ENCODE results near the gene RPS6KC1. TPM values are rescaled to one million over a fixed set of nuclear protein-coding genes. Genes with fewer than 3 reads are reported as not detected.

RPS6KC1 gene
- total and polyA plus RNA-seq, 2 donors (not counting 1 experiment from before 2014, with no cell fraction given): 2.4 to 19.0 TPM

- ChIA-PET CTCF (interaction anchor here (1.1 kb wide), 1 partner anchor 599 kb away, joined by 3 read pairs; no protein-coding TSS in a partner anchor), POLR2A (no interaction called here)
- Histone ChIP-seq H3K36me3 (replicated peaks in 1 of 2; ENCODE audit: control extremely low read depth in 1 of 2, control insufficient read depth in 1 of 2, extremely low read depth in 1 of 2, insufficient read depth in 2 of 2, low read length in 1 of 2) (peaks cover 0 to 2% of the 10 kb centered on the region in 2 experiments), H3K4me1 (ENCODE audit: control insufficient read depth in 2 of 2, insufficient read depth in 2 of 2, low read length in 2 of 2) (no peaks in the 10 kb centered on the region), H3K9me3 (ENCODE audit: control extremely low read depth in 1 of 3, control insufficient read depth in 2 of 3, insufficient read depth in 1 of 3, low read length in 2 of 3) (peaks cover 3 to 7% (median 6%) of the 10 kb centered on the region in 3 donors), H3K27ac (ENCODE audit: low read length in 2 of 2) (no peak overlapping the region), H3K79me2 (ENCODE audit: control insufficient read depth, insufficient read depth, low read length) (no peaks in the 10 kb centered on the region), H3K4me3 (ENCODE audit: control extremely low read depth in 1 of 5, extremely low read depth in 1 of 5, insufficient read depth in 1 of 5, low read depth in 2 of 5, low read length in 4 of 5) (no peak overlapping the region), H3K9ac (ENCODE audit: low read length) (no peak overlapping the region), H3K4me2 (replicated peaks; ENCODE audit: low read depth, low read length, poor library complexity, severe bottlenecking) (no peak overlapping the region), H2AFZ (ENCODE audit: insufficient read depth, low read depth, low read length, poor library complexity, severe bottlenecking) (no peak overlapping the region), H3K27me3 (replicated peaks in 1 of 4; ENCODE audit: control extremely low read depth in 1 of 4, control insufficient read depth in 3 of 4, insufficient read depth in 4 of 4, low read length in 3 of 4) (no peaks in the 10 kb centered on the region), H4K20me1 (ENCODE audit: control insufficient read depth, insufficient read depth, low read length, poor library complexity, severe bottlenecking) (no peaks in the 10 kb centered on the region)
- DNase-seq (no peak), ATAC-seq (ENCODE audit: low read depth) (no peak)
- no peaks in the 10 kb centered on the region for H3K27me3 Mint-ChIP-seq
- no peaks in the 10 kb centered on the region for H3K4me1 Mint-ChIP-seq
- intact Hi-C loops (cut with micrococcal nuclease): no loop called here
- TF ChIP-seq CTCF (IDR thresholded peaks at IDR 0.05): no peak
- no peak for TF ChIP-seq EZH2 (IDR thresholded peaks at IDR 0.05; ENCODE audit: borderline replicate concordance, insufficient read depth, low read depth, low read length, poor library complexity, severe bottlenecking)
- no peak overlapping the region for H3K27ac Mint-ChIP-seq
- H3K9me3 Mint-ChIP-seq (ENCODE audit: insufficient read depth): peaks cover 12% of the 10 kb centered on the region
- H3K4me3 Mint-ChIP-seq: no peak overlapping the region
- WGBS (ENCODE audit: insufficient coverage): no CpG with 5 or more reads among the region's 1 CpG
These were observed 213.5 kb downstream of the RPS6KC1 start for GRCh38 chr1:213264531-213264930.

- ATAC-seq (ENCODE audit: low read depth): no peak
- Histone ChIP-seq H3K9me3 (ENCODE audit: control extremely low read depth in 1 of 3, control insufficient read depth in 2 of 3, insufficient read depth in 1 of 3, low read length in 2 of 3) (peaks cover 3 to 7% (median 6%) of the 10 kb centered on the region in 3 donors), H3K4me3 (ENCODE audit: control extremely low read depth in 1 of 5, extremely low read depth in 1 of 5, insufficient read depth in 1 of 5, low read depth in 2 of 5, low read length in 4 of 5) (no peak overlapping the region), H3K9ac (ENCODE audit: low read length) (no peak overlapping the region), H3K36me3 (replicated peaks in 1 of 2; ENCODE audit: control extremely low read depth in 1 of 2, control insufficient read depth in 1 of 2, extremely low read depth in 1 of 2, insufficient read depth in 2 of 2, low read length in 1 of 2) (peaks cover 0 to 2% of the 10 kb centered on the region in 2 experiments), H3K4me2 (replicated peaks; ENCODE audit: low read depth, low read length, poor library complexity, severe bottlenecking) (no peak overlapping the region), H3K79me2 (ENCODE audit: control insufficient read depth, insufficient read depth, low read length) (no peaks in the 10 kb centered on the region), H3K27ac (ENCODE audit: low read length in 2 of 2) (no peak overlapping the region), H2AFZ (ENCODE audit: insufficient read depth, low read depth, low read length, poor library complexity, severe bottlenecking) (no peak overlapping the region), H4K20me1 (ENCODE audit: control insufficient read depth, insufficient read depth, low read length, poor library complexity, severe bottlenecking) (no peaks in the 10 kb centered on the region), H3K27me3 (replicated peaks in 1 of 4; ENCODE audit: control extremely low read depth in 1 of 4, control insufficient read depth in 3 of 4, insufficient read depth in 4 of 4, low read length in 3 of 4) (no peaks in the 10 kb centered on the region), H3K4me1 (ENCODE audit: control insufficient read depth in 2 of 2, insufficient read depth in 2 of 2, low read length in 2 of 2) (no peaks in the 10 kb centered on the region)
- intact Hi-C loops (cut with micrococcal nuclease): no loop called here
- TF ChIP-seq CTCF (IDR thresholded peaks at IDR 0.05): no peak
- peaks cover 12% of the 10 kb centered on the region for H3K9me3 Mint-ChIP-seq (ENCODE audit: insufficient read depth)
- no peak overlapping the region for H3K27ac Mint-ChIP-seq
- ChIA-PET POLR2A (no interaction called here), CTCF (no interaction called here)
- 90% methylated on average over 2 of the region's 2 CpGs for WGBS (ENCODE audit: insufficient coverage)
- no peaks in the 10 kb centered on the region for H3K4me1 Mint-ChIP-seq
- H3K4me3 Mint-ChIP-seq: no peak overlapping the region
- H3K27me3 Mint-ChIP-seq: no peaks in the 10 kb centered on the region
- DNase-seq: no peak
These were observed 216.1 kb downstream of the RPS6KC1 start for GRCh38 chr1:213266983-213267772.
